Ovary (tissue), 9 donors: ENCODE results near the gene LMNB1. TPM values are rescaled to one million over a fixed set of nuclear protein-coding genes. Genes with fewer than 3 reads are reported as not detected.

Experiments used
- DNase-seq, 5 donors: peaks; one replicate each; pipeline ENCODE4 v3.0.0-alpha.2; 2019 to 2020
- H3K27ac ChIP-seq, 2 donors: fragments of 200-600 bp; one replicate each; pipeline versions ENCODE4 v1.5.1 to v1.8.0; 2019 to 2022
- H3K27me3 ChIP-seq: fragments of 200-600 bp; one replicate; pipeline ENCODE4 v1.8.0; 2022
- H3K36me3 ChIP-seq: fragments of 200-600 bp; sonication (generic); one replicate; pipeline ENCODE4 v1.5.1; 2019
- H3K4me1 ChIP-seq: one replicate; pipeline ENCODE4 v1.8.1; 2013; ENCODE audit warnings: mild to moderate bottlenecking, moderate library complexity; ENCODE audit not compliant: insufficient read depth
- H3K4me3 ChIP-seq: fragments of 200-600 bp; sonication (generic); one replicate; pipeline ENCODE4 v1.5.1; 2017
- H3K9me3 ChIP-seq, 2 donors: fragments of 200-600 bp in 1 of 2; sonication (generic) in 1 of 2; one replicate each; pipeline versions ENCODE4 v1.5.1 to v1.8.1; 2013 to 2019; ENCODE audit warnings: mild to moderate bottlenecking in 1 of 2, moderate library complexity in 1 of 2
- EP300 ChIP-seq: sonication (generic); formaldehyde crosslinking; IDR thresholded peaks from one replicate; pipeline ENCODE4 v1.6.1; 2017; ENCODE audit warnings: antibody characterized with exemption
- POLR2A ChIP-seq: fragments of 450-650 bp; IDR thresholded peaks from one replicate; pipeline ENCODE4 v1.6.1; 2017; ENCODE audit warnings: antibody characterized with exemption, mild to moderate bottlenecking, moderate library complexity
- WGBS, 3 donors: extraction: QIAGEN DNeasy Blood & Tissue Kit in 1 of 3; methylation state at CpG; one replicate each; pipeline versions ENCODE4 v1.1.5 to v1.1.7; 2013 to 2017; 5-methylcytosine and 5-hydroxymethylcytosine counted together
- intact Hi-C, 4 donors: fragments of 100-400 bp; cut with DNase I; formaldehyde crosslinking; loops; one replicate each; pipeline versions ENCODE4 v1.11.0 to v1.15.1; 2022 to 2023
- polyA plus RNA-seq, 2 donors: library from polyadenylated mRNA; stranded (reverse); fragments of 200-250 nt in 1 of 2; fragments of 350-450 nt in 1 of 2; fragmentation: Illumina TruSeq in 1 of 2; extraction: RNeasy Lipid Tissue Mini Kit (QIAGEN cat#74804) in 1 of 2; gene quantifications; one replicate each; pipeline ENCODE4 v1.2.3, GENCODE V29; 2013 to 2014
- total RNA-seq, 7 donors: library from RNA; depleted of rRNA in 2 of 7; stranded (reverse); fragments of >200 nt in 2 of 7; fragmentation: NEBNext Ultra II Directional in 3 of 7; extraction: Animal tissue kit (Norgen Biotek cat#: 25700) in 3 of 7; gene quantifications; one replicate each; pipeline versions ENCODE4 v1.1.0 to v1.2.4, GENCODE V29; 2016 to 2023
- TF ChIP-seq, protein P1 (sequence below), 3 donors: fragments of 450-650 bp in 2 of 3; fragments of 200-600 bp in 1 of 3; IDR thresholded peaks; one replicate each; pipeline versions ENCODE4 v1.5.1 to v1.8.0; 2016 to 2022; ENCODE audit warnings: antibody characterized with exemption in 3 of 3, mild to moderate bottlenecking in 1 of 3
- donor health status: DM: no; HTN: no; CAD: no; lungs with moderate emphysema.
- donor health status: DM: no; HTN: no; CAD: no.
- donor health status: Bipolar disorder and iron deficiency.
- donor health status: DM: yes; HTN: yes; CAD: no.
- donor health status: DM: no; HTN: no; CAD: no.
- donor health status: DM: yes; HTN: yes; CAD: no.

LMNB1 gene
- total and polyA plus RNA-seq, 9 donors = 3.0 to 10.0 (median 8.3) TPM

DNA sequence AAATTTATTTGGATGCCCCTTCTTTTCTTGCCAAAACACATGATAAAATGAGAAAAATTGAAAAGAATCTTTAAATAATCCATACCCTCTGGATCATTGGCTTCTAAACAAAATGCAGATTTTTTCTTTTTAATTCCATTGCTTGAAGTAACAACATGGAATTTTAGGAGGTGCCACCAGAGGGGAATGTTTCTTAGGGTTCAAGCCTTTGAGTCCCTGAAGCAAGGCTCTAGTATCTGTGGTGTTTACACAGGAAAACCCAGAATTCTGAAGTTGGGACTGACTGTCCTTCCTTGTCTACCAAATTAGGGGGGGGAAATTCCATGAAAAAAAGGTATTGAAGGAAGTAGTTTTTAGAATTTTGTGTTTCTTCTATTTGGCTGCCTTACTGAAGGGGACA, 69.4 kb downstream of the LMNB1 start:
- TF ChIP-seq, protein P1, sequence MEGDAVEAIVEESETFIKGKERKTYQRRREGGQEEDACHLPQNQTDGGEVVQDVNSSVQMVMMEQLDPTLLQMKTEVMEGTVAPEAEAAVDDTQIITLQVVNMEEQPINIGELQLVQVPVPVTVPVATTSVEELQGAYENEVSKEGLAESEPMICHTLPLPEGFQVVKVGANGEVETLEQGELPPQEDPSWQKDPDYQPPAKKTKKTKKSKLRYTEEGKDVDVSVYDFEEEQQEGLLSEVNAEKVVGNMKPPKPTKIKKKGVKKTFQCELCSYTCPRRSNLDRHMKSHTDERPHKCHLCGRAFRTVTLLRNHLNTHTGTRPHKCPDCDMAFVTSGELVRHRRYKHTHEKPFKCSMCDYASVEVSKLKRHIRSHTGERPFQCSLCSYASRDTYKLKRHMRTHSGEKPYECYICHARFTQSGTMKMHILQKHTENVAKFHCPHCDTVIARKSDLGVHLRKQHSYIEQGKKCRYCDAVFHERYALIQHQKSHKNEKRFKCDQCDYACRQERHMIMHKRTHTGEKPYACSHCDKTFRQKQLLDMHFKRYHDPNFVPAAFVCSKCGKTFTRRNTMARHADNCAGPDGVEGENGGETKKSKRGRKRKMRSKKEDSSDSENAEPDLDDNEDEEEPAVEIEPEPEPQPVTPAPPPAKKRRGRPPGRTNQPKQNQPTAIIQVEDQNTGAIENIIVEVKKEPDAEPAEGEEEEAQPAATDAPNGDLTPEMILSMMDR (IDR thresholded peaks at IDR 0.05) = no peak
- TF ChIP-seq POLR2A = no peak
- no peak for TF ChIP-seq EP300
- Histone ChIP-seq H3K4me1 (peaks cover 14% of the 10 kb centered on the region), H3K27ac (peak overlapping the region in 1 of 2 donors; percentile 38), H3K4me3 (no peak overlapping the region), H3K9me3 (no peaks in the 10 kb centered on the region), H3K36me3 (no peaks in the 10 kb centered on the region), H3K27me3 (no peaks in the 10 kb centered on the region)
- intact Hi-C loops = no loop called here
- DNase-seq = no peak

DNA sequence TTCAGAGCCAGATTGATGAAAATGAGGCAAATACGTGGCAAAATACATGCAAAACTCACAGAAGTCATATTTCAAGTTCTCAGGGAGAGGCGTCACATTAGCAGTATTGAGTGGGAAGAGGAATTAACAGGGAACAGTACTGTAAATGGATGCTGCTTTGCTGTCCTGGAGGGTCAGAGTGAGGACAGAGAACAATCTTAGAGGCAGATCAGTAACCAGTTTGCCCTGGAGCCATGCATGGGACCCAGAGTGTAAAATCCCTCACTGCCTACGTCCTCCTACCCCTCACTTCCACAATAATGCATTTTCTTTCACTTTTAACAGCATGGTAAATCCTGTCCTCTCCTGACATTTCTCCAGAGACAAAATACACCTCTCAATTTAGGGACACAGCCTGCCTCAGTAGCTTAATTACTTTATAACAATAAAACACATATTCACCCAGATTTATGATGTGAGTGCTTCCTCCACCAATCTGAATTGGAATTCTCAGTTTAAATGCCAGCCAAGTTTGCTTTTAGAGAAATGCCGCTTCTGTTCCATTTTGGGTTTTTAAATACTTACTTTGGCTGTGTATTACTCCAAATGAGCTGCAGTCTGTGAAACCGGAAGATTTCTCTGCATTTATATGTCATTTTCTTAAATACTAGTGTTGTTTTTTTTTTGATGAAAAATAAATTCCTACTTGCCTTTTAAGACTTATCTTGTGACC, 70.0 kb downstream of the LMNB1 start:
- Histone ChIP-seq H3K27me3 (no peaks in the 10 kb centered on the region), H3K27ac (peak overlapping the region in 1 of 2 donors; percentile 38), H3K36me3 (no peaks in the 10 kb centered on the region), H3K9me3 (no peaks in the 10 kb centered on the region), H3K4me1 (peaks cover 14% of the 10 kb centered on the region), H3K4me3 (no peak overlapping the region)
- 39 to 48% (median 41%) methylated on average over 5 of the region's 5 CpGs for WGBS, 3 donors
- TF ChIP-seq, protein P1 (IDR thresholded peaks at IDR 0.05) = no peak
- TF ChIP-seq EP300 = no peak
- TF ChIP-seq POLR2A = no peak
- no peak for DNase-seq
- intact Hi-C loops = no loop called here

- intact Hi-C loops = no loop called here
- Histone ChIP-seq H3K27me3 (no peaks in the 10 kb centered on the region), H3K4me3 (no peak overlapping the region), H3K27ac (peak overlapping the region in 1 of 2 donors; percentile 38), H3K4me1 (peaks cover 14% of the 10 kb centered on the region), H3K36me3 (no peaks in the 10 kb centered on the region), H3K9me3 (no peaks in the 10 kb centered on the region)
- no peak for DNase-seq
- 24 to 38% (median 36%) methylated on average over 4 of the region's 4 CpGs for WGBS, 3 donors
- no peak for TF ChIP-seq EP300
- TF ChIP-seq POLR2A = no peak
- TF ChIP-seq, protein P1 (IDR thresholded peaks at IDR 0.05) = no peak
Measured at GRCh38 chr5:126847456-126847820, 70.5 kb downstream of the LMNB1 start.

DNA sequence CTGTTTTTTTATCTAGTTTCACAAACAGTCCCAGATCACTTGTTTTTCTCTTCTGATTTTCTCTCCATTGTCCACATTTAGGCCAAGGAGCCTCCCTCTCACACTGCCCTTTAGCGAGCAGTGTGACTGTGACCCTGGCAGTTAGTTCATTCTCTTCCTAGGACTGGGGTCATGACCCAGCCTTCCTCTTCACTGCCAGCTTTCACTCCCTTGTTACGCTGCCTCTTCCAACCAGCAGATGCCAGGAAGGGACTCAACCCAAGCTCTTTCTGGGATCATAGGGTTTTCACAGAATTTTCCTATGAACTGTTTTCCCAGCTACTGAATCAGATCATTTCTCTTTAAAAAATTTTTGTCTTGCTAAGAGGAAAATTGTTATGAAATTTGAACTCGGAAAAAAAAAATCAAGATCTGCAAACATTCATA, 70.9 kb downstream of the LMNB1 start:
- H3K4me1 ChIP-seq = peaks cover 14% of the 10 kb centered on the region
- 13 to 22% (median 19%) methylated on average over 3 of the region's 3 CpGs for WGBS, 3 donors
- H3K27me3 ChIP-seq = no peaks in the 10 kb centered on the region
- H3K4me3 ChIP-seq = no peak overlapping the region
- peak overlapping the region in 1 of 2 donors; percentile 38 for H3K27ac ChIP-seq
- intact Hi-C loops = no loop called here
- TF ChIP-seq POLR2A = no peak
- TF ChIP-seq, protein P1 (IDR thresholded peaks at IDR 0.05) = no peak
- TF ChIP-seq EP300 = no peak
- DNase-seq = no peak
- no peaks in the 10 kb centered on the region for H3K36me3 ChIP-seq
- no peaks in the 10 kb centered on the region for H3K9me3 ChIP-seq
